ENCODE data around the gene CCN6. TPM values are rescaled to one million over a fixed set of nuclear protein-coding genes. Genes with fewer than 3 reads are reported as not detected.

Gene CCN6
- total and polyA plus RNA-seq, 2 donors (not counting 1 experiment from before 2014, with no cell fraction given), result 0.49 TPM; not detected in 1

GRCh38 chr6:112026933-112027332, 27.0 kb upstream of the CCN6 start:
- H3K27me3 ChIP-seq (ENCODE audit: control insufficient read depth, insufficient read depth, low read length), result no peaks in the 10 kb centered on the region
- TF ChIP-seq EZH2 (IDR thresholded peaks at IDR 0.05; ENCODE audit: low read length, missing control alignments) (no peak), CTCF (conservative IDR thresholded peaks at IDR 0.05 in 1 of 2, IDR thresholded peaks at IDR 0.05 in 1 of 2; ENCODE audit: low read depth in 1 of 2, low read length in 2 of 2) (no peak)
- no peaks in the 10 kb centered on the region for H3K79me2 ChIP-seq (ENCODE audit: control insufficient read depth, insufficient read depth, low read length)
- no peaks in the 10 kb centered on the region for H3K9me3 ChIP-seq (ENCODE audit: control insufficient read depth, insufficient read depth, low read depth, low read length)
- H4K20me1 ChIP-seq (ENCODE audit: control insufficient read depth, extremely low read depth, insufficient read depth, low read length), result no peaks in the 10 kb centered on the region
- no peak for DNase-seq (ENCODE audit: low read depth in 2 of 2)
- no peak overlapping the region for H2AFZ ChIP-seq (ENCODE audit: low read length)
- H3K27ac ChIP-seq (ENCODE audit: insufficient read depth, low read length), result no peak overlapping the region
- H3K4me3 ChIP-seq (replicated peaks in 1 of 4; ENCODE audit: control extremely low read depth in 1 of 4, insufficient read depth in 1 of 4, low read depth in 3 of 4, low read length in 4 of 4), result no peak overlapping the region
- H3K4me2 ChIP-seq (ENCODE audit: extremely low read depth, insufficient read depth, low read length), result no peak overlapping the region
- no peak overlapping the region for H3K9ac ChIP-seq (ENCODE audit: insufficient read depth, low read length)
- H3K4me1 ChIP-seq (ENCODE audit: control insufficient read depth, extremely low read depth, insufficient read depth, low read length), result no peaks in the 10 kb centered on the region
- no peaks in the 10 kb centered on the region for H3K36me3 ChIP-seq (ENCODE audit: control insufficient read depth, insufficient read depth, low read length)

GRCh38 chr6:112027942-112028674, 25.8 kb upstream of the CCN6 start:
- Histone ChIP-seq H3K9ac (ENCODE audit: insufficient read depth, low read length) (no peak overlapping the region), H3K79me2 (ENCODE audit: control insufficient read depth, insufficient read depth, low read length) (no peaks in the 10 kb centered on the region), H2AFZ (ENCODE audit: low read length) (no peak overlapping the region), H3K27ac (ENCODE audit: insufficient read depth, low read length) (no peak overlapping the region), H3K4me1 (ENCODE audit: control insufficient read depth, extremely low read depth, insufficient read depth, low read length) (no peaks in the 10 kb centered on the region), H3K36me3 (ENCODE audit: control insufficient read depth, insufficient read depth, low read length) (no peaks in the 10 kb centered on the region), H4K20me1 (ENCODE audit: control insufficient read depth, extremely low read depth, insufficient read depth, low read length) (no peaks in the 10 kb centered on the region), H3K4me2 (ENCODE audit: extremely low read depth, insufficient read depth, low read length) (no peak overlapping the region), H3K9me3 (ENCODE audit: control insufficient read depth, insufficient read depth, low read depth, low read length) (no peaks in the 10 kb centered on the region), H3K4me3 (replicated peaks in 1 of 4; ENCODE audit: control extremely low read depth in 1 of 4, insufficient read depth in 1 of 4, low read depth in 3 of 4, low read length in 4 of 4) (no peak overlapping the region), H3K27me3 (ENCODE audit: control insufficient read depth, insufficient read depth, low read length) (no peaks in the 10 kb centered on the region)
- peak in 1 of 2 donors; percentile 51 for DNase-seq (ENCODE audit: low read depth in 2 of 2)
- TF ChIP-seq EZH2 (IDR thresholded peaks at IDR 0.05; ENCODE audit: low read length, missing control alignments) (no peak), CTCF (conservative IDR thresholded peaks at IDR 0.05 in 1 of 2, IDR thresholded peaks at IDR 0.05 in 1 of 2; ENCODE audit: low read depth in 1 of 2, low read length in 2 of 2) (no peak)

- H3K4me1 ChIP-seq (ENCODE audit: control insufficient read depth, extremely low read depth, insufficient read depth, low read length), result no peaks in the 10 kb centered on the region
- H3K9ac ChIP-seq (ENCODE audit: insufficient read depth, low read length), result no peak overlapping the region
- no peak overlapping the region for H3K27ac ChIP-seq (ENCODE audit: insufficient read depth, low read length)
- H3K9me3 ChIP-seq (ENCODE audit: control insufficient read depth, insufficient read depth, low read depth, low read length), result no peaks in the 10 kb centered on the region
- H3K36me3 ChIP-seq (ENCODE audit: control insufficient read depth, insufficient read depth, low read length), result no peaks in the 10 kb centered on the region
- H3K4me2 ChIP-seq (ENCODE audit: extremely low read depth, insufficient read depth, low read length), result no peak overlapping the region
- H2AFZ ChIP-seq (ENCODE audit: low read length), result no peak overlapping the region
- TF ChIP-seq CTCF (conservative IDR thresholded peaks at IDR 0.05 in 1 of 2, IDR thresholded peaks at IDR 0.05 in 1 of 2; ENCODE audit: low read depth in 1 of 2, low read length in 2 of 2), result peak; percentile 48 to 84
- no peak for TF ChIP-seq EZH2 (IDR thresholded peaks at IDR 0.05; ENCODE audit: low read length, missing control alignments)
- DNase-seq (ENCODE audit: low read depth in 2 of 2), result peak; percentile 53 to 77
- peaks cover 2% of the 10 kb centered on the region for H3K27me3 ChIP-seq (ENCODE audit: control insufficient read depth, insufficient read depth, low read length)
- H4K20me1 ChIP-seq (ENCODE audit: control insufficient read depth, extremely low read depth, insufficient read depth, low read length), result no peaks in the 10 kb centered on the region
- no peak overlapping the region for H3K4me3 ChIP-seq (replicated peaks in 1 of 4; ENCODE audit: control extremely low read depth in 1 of 4, insufficient read depth in 1 of 4, low read depth in 3 of 4, low read length in 4 of 4)
- H3K79me2 ChIP-seq (ENCODE audit: control insufficient read depth, insufficient read depth, low read length), result no peaks in the 10 kb centered on the region
Observed at GRCh38 chr6:112029045-112029822, 24.7 kb upstream of the CCN6 start.
